OCI-LY1 (cell line): ENCODE results near the gene BTNL2.

ENCODE experiments used
- H2AFZ ChIP-seq: fragments of 200-600 bp; sonication (generic), shearing (Covaris generic); 2 replicates; pipeline ENCODE4 v1.6.0; 2014; ENCODE audit warnings: antibody characterized with exemption, mild to moderate bottlenecking, low read length
- H3F3A ChIP-seq: fragments of 200-600 bp; sonication (generic), shearing (Covaris generic); 2 replicates; pipeline ENCODE4 v1.6.0; 2014; ENCODE audit warnings: mild to moderate bottlenecking, antibody characterized with exemption, low read length, moderate library complexity; ENCODE audit not compliant: insufficient read depth
- H3K27ac ChIP-seq: fragments of 200-600 bp; sonication (generic); 2 replicates; pipeline ENCODE4 v1.5.1; 2014; ENCODE audit warnings: low read length, mixed run types, mild to moderate bottlenecking, low read depth; ENCODE audit not compliant: poor library complexity, severe bottlenecking
- H3K27me3 ChIP-seq: fragments of 200-600 bp; sonication (generic); 2 replicates; pipeline ENCODE4 v1.6.0; 2014; ENCODE audit warnings: antibody characterized with exemption, mild to moderate bottlenecking, low read length, moderate library complexity; ENCODE audit not compliant: insufficient read depth
- H3K36me3 ChIP-seq: fragments of 200-600 bp; sonication (generic); 2 replicates; pipeline ENCODE4 v1.6.1; 2014; ENCODE audit warnings: mild to moderate bottlenecking, antibody characterized with exemption, low read length, moderate library complexity, mixed read lengths; ENCODE audit not compliant: insufficient read depth
- H3K4me1 ChIP-seq: fragments of 200-600 bp; sonication (generic); 2 replicates; pipeline ENCODE4 v1.5.1; 2014; ENCODE audit warnings: mild to moderate bottlenecking, low read length, moderate library complexity; ENCODE audit not compliant: insufficient read depth, severe bottlenecking
- H3K4me2 ChIP-seq: fragments of 200-600 bp; sonication (generic), shearing (Covaris generic); 2 replicates; pipeline ENCODE4 v1.6.1; 2014; ENCODE audit warnings: low read length
- H3K4me3 ChIP-seq: fragments of 200-600 bp; sonication (generic); 2 replicates; pipeline ENCODE4 v1.5.1; 2014; ENCODE audit warnings: low read length, low read depth, mild to moderate bottlenecking, mixed read lengths; ENCODE audit not compliant: poor library complexity, severe bottlenecking
- H3K79me2 ChIP-seq: fragments of 200-600 bp; shearing (Covaris generic); 2 replicates; pipeline ENCODE4 v1.6.1; 2016; ENCODE audit warnings: mixed run types, low read length, mixed read lengths; ENCODE audit not compliant: insufficient read depth
- H3K9ac ChIP-seq: fragments of 200-600 bp; sonication (generic), shearing (Covaris generic); 2 replicates; pipeline ENCODE4 v1.6.1; 2014; ENCODE audit warnings: mild to moderate bottlenecking, low read length, mixed read lengths
- H3K9me2 ChIP-seq: fragments of 200-600 bp; sonication (generic), shearing (Covaris generic); 2 replicates; pipeline ENCODE4 v1.6.1; 2014; ENCODE audit warnings: low read depth, mild to moderate bottlenecking, low read length, mixed read lengths
- H3K9me3 ChIP-seq: fragments of 200-600 bp; shearing (Covaris generic); 2 replicates; pipeline ENCODE4 v1.6.1; 2014; ENCODE audit warnings: low read length, mixed read lengths
- H4K20me1 ChIP-seq: fragments of 200-600 bp; sonication (generic), shearing (Covaris generic); 2 replicates; pipeline ENCODE4 v1.6.0; 2016; ENCODE audit warnings: mild to moderate bottlenecking, low read length; ENCODE audit not compliant: insufficient read depth
- EZH2 ChIP-seq: fragments of 200-600 bp; sonication (generic), shearing (Covaris generic); IDR thresholded peaks from 2 replicates; pipeline ENCODE4 v1.8.0; 2017; ENCODE audit warnings: borderline replicate concordance, mixed run types, mild to moderate bottlenecking, antibody characterized with exemption, low read length, moderate library complexity, mixed read lengths
- TF ChIP-seq, protein P1 (sequence below): fragments of 200-600 bp; sonication (generic), shearing (Covaris generic); IDR thresholded peaks from 2 replicates; pipeline ENCODE4 v1.5.1; 2017; ENCODE audit warnings: mild to moderate bottlenecking, antibody characterized with exemption, low read length, moderate library complexity, mixed read lengths

BTNL2 gene

DNA sequence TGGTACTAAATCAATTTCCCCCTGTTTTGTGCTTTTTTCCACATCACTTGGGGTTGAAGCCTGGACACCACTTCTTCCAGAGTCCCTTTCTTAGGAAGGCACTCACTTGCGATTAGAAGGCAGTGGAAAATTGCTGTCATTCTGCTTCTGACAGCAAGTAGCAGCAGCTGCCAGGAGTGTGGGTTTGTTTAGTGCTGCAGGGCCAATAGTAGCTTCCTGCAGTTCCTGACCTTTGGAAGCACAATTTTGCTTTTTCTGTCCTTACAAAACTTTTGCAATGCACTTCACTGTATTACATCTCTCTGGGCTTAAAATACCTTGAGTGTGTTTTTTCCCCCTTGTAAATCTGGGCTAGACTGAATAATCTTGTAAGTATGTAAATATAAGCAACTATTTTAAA, 20.2 kb upstream of the BTNL2 start:
- H3K9me3 ChIP-seq: no peaks in the 10 kb centered on the region
- TF ChIP-seq, protein P1, sequence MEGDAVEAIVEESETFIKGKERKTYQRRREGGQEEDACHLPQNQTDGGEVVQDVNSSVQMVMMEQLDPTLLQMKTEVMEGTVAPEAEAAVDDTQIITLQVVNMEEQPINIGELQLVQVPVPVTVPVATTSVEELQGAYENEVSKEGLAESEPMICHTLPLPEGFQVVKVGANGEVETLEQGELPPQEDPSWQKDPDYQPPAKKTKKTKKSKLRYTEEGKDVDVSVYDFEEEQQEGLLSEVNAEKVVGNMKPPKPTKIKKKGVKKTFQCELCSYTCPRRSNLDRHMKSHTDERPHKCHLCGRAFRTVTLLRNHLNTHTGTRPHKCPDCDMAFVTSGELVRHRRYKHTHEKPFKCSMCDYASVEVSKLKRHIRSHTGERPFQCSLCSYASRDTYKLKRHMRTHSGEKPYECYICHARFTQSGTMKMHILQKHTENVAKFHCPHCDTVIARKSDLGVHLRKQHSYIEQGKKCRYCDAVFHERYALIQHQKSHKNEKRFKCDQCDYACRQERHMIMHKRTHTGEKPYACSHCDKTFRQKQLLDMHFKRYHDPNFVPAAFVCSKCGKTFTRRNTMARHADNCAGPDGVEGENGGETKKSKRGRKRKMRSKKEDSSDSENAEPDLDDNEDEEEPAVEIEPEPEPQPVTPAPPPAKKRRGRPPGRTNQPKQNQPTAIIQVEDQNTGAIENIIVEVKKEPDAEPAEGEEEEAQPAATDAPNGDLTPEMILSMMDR: no peak
- TF ChIP-seq EZH2: no peak
- no peak overlapping the region for H3K4me3 ChIP-seq
- H3K27ac ChIP-seq: no peak overlapping the region
- no peaks in the 10 kb centered on the region for H3K4me1 ChIP-seq
- no peaks in the 10 kb centered on the region for H3K79me2 ChIP-seq
- H4K20me1 ChIP-seq: no peaks in the 10 kb centered on the region
- H3K4me2 ChIP-seq: no peak overlapping the region
- H3K9ac ChIP-seq: no peak overlapping the region
- no peaks in the 10 kb centered on the region for H3K36me3 ChIP-seq
- H2AFZ ChIP-seq: no peak overlapping the region
- H3K27me3 ChIP-seq: no peaks in the 10 kb centered on the region
- H3K9me2 ChIP-seq: no peaks in the 10 kb centered on the region
- H3F3A ChIP-seq: no peaks in the 10 kb centered on the region

DNA sequence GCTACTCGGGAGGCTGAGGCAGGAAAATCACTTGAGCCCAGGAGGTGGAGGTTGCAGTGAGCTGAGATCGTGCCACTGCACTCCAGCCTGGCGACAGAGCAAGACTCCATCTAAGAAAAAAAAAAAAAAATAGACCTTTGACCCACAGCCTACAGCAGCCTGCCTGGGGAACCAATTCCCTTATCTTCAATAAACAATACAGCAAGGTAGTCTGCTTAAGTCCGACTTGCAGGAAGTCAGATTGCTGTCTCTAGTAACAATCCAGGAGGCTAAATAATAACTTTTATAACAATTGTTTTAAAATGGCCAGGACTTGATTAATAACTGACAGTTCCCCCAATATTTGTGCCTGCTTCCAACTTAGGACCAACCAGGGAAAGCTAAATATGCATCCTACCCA, 19.4 kb upstream of the BTNL2 start:
- Histone ChIP-seq H4K20me1 (no peaks in the 10 kb centered on the region), H3K27ac (no peak overlapping the region), H3K79me2 (no peaks in the 10 kb centered on the region), H3K27me3 (no peaks in the 10 kb centered on the region), H3K9me3 (no peaks in the 10 kb centered on the region), H3K4me2 (no peak overlapping the region), H3K4me3 (no peak overlapping the region), H3F3A (no peaks in the 10 kb centered on the region), H2AFZ (no peak overlapping the region), H3K9ac (no peak overlapping the region), H3K36me3 (no peaks in the 10 kb centered on the region), H3K4me1 (no peaks in the 10 kb centered on the region), H3K9me2 (no peaks in the 10 kb centered on the region)
- TF ChIP-seq, protein P1: no peak
- no peak for TF ChIP-seq EZH2

GRCh38 chr6:32424589-32425300, 17.8 kb upstream of the BTNL2 start:
- Histone ChIP-seq H3K79me2 (no peaks in the 10 kb centered on the region), H3K36me3 (no peaks in the 10 kb centered on the region), H3K27ac (no peak overlapping the region), H3K4me3 (no peak overlapping the region), H3K9me2 (no peaks in the 10 kb centered on the region), H3K4me2 (no peak overlapping the region), H4K20me1 (no peaks in the 10 kb centered on the region), H3K4me1 (no peaks in the 10 kb centered on the region), H3K9me3 (no peaks in the 10 kb centered on the region), H3K27me3 (no peaks in the 10 kb centered on the region), H3K9ac (no peak overlapping the region), H2AFZ (no peak overlapping the region), H3F3A (no peaks in the 10 kb centered on the region)
- TF ChIP-seq, protein P1: no peak
- TF ChIP-seq EZH2: no peak
